ENCODE measurements around the gene CCDC116.

Gene CCDC116

GRCh38 chr22:21684492-21685163, 52.1 kb downstream of the CCDC116 start:
- DNase-seq = no peak

- DNase-seq = no peak
Measured at GRCh38 chr22:21685164-21685513, 52.6 kb downstream of the CCDC116 start.

- no peak for DNase-seq
Measured at GRCh38 chr22:21686193-21686608, 53.6 kb downstream of the CCDC116 start.
